GM18526 (cell line): ENCODE data around the gene ZNF536.

ENCODE experiments used
- POLR2A ChIP-seq: IDR thresholded peaks from 3 replicates; pipeline ENCODE4 v1.6.1; 2011; ENCODE audit not compliant: insufficient read length; ENCODE audit errors: extremely low read depth

Gene ZNF536

DNA sequence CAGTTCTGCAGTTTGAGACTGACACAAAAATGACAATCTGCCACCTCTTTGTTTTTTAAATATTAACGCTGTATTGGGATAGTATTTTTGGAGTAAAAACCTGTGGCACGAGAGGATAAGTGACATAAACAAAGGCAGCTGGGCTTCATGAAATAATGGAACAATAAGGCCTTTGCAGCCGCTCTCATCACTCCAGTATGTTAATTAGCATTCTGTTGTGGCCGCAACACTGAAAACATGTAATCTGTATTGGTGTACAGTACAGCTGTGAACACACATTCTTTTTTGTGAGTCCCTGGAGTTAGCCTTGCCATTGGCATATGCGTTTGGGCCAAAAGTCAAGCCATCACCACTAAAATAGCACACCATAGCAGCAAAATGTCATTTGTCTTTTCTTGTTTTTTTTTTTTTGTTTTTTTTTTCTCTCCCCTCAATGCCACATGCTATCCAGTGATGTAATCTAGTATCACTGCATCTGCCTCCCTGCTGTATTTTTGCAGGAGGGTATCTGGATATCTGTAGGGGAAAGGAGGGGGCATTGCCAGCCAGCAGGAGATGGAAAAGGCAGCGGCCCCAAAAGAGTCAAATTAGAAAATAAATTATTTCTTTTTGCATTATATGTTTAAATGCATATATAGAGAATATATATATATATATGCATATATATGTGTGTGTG lies 885 bp upstream of the ZNF536 start:
- TF ChIP-seq POLR2A = no peak

DNA sequence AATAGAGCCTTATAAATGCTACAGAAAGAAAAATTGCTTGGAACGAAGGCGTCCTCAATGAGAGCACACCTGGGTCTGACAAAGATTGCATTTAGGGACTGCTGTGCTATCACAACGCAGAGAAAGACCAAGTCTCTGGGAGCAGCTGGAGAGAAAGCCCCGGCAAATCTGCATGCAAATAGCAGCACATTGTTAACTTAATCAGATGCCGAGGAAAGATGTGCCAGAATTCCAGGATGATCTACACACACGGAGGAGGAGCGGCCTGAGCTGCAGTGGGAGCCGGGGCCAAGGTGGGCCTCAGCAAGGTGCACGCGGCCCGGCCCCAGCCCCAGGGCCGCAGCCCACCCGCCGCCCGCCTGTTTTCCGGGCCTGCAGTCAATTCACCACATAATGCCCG lies 1.4 kb downstream of the ZNF536 start:
- no peak for TF ChIP-seq POLR2A

DNA sequence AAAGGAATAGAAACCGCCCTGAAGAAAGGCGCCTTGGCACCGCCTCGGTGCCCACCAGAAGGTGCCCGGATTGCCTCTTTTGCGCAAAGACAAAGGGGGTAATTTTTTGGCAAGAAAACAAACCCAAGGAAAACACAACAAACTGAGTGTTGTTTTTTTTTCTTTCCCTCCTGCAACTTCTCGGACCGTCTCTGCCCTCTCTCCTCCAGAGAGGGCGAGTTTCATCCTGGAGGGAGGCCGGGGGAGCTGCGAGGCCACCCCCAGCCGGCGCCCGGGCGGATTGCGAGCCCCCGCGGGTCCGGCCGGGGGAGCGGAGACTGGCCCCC lies 2.3 kb downstream of the ZNF536 start:
- no peak for TF ChIP-seq POLR2A

DNA sequence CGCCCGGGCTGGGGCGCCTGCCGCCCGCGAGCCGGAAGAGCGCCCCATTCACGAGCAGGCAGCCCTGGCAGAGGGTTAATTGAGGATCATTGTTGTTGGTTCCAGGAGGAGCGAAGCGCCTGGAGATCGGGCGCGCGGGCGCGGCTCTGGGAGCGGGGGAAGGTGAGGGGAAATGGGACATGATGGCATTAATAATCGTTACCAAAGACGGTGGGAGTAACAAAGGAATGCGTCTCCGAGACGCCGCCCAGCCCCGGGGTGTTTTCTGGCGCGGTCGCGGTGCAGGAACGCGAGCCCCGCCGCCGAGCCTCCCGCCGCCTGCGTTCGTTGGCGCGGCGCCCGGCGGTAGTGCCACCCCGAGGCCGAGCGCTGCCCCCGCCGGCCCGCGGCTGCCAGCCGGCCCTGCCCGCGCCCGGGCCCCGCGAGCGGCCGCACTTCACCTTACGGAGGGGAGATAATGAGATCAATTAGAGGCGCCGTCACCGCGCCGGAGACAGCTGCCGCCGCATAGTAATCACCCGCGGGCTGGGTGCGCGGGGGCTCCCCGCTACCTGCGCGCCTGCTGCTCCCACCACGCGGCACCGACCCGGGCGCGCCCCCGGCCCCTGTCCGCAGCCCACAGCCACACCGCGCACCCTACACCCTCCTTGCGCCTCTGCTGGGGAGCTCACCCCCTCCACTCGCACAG lies 2.8 kb downstream of the ZNF536 start:
- TF ChIP-seq POLR2A = no peak

DNA sequence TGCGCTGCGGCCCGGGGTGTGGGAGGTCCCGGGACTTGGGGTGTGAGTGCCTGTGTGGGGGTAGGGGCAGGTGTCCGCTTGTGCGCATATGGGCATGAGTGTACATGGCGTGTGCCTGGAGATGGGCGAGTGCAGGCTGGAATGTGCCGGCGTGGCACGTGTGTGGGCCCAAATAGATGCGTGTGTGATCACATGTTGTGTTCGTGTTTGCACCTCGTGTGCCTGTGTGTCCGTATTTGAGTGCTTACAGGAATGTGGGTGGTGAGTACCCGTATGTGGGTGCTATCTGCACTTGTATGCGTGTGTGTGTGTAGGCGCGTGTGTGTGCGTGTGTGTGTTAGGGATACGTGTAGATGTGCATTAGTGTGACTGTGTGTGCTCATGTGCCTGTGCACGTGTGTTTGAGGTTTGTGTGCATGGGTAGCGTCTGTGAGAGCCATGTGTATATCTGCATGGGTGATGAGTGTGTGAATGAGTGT lies 3.4 kb downstream of the ZNF536 start:
- no peak for TF ChIP-seq POLR2A

DNA sequence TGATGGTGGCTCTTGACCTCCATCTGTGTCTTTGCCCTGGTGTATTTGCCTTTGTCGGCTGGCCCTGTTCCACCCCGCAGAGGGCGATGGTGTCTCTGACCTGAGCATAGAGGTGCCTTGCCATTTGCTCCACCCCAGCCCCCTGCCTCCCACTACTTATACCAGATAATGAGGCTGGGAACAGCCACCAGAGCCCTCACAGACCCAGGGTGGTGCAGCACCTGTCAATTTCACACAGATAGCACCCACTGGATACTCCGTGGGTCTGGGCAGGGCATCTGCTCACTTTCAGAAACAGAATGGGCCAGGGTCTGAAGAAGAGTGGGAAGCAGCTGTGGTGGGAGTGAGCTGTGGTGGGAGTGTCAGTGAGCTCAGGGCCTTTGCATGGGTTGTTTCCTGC lies 4.1 kb downstream of the ZNF536 start:
- TF ChIP-seq POLR2A = no peak

DNA sequence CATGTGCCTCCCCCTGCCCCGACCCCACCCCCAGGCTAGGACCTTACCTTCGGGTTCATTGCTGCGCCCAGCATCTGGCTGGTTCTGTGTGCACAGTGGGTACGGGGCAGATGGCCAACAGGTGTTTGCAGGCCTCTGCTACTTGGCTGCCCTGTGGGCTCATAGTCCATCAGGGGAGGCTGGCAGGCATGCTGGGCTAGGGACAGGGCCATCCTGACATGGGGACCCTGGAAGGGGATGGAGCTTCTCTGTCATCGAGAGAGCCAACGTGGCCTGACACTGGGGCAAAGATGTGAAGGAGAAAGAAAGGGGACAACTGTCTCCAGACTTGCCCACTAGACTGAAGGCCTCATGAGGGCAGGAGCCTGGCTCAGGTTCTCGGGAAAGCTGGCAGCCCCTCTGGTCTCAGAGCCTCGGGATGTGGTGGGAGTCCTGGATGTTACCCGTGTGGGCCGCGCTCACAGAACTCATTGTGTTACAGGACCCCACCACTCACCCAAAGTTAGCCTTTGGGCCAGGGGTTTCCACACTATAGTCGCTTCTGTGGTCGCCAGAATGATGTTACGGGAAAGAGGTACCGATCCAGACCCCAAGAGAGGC lies 4.7 kb downstream of the ZNF536 start:
- no peak for TF ChIP-seq POLR2A

DNA sequence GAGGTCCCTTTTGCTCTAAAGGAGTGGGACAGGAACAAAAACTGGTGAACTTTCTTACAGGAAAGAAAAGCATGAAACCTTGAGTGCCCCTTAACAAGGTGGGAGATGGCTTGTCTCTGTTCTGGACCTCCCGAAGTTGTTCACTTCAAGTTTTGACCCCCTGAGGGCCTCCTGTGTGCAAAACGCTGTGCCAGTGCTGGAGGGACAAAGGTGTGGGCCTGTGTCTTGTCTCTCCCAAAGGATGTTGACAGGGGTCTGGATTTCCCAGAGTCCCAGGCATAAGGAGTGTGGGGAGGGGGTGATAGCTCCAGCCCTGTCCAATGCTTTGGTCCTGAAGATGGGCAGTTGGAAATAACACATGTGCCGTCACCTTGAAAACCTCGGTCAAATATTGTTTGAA lies 6.5 kb downstream of the ZNF536 start:
- TF ChIP-seq POLR2A = no peak

DNA sequence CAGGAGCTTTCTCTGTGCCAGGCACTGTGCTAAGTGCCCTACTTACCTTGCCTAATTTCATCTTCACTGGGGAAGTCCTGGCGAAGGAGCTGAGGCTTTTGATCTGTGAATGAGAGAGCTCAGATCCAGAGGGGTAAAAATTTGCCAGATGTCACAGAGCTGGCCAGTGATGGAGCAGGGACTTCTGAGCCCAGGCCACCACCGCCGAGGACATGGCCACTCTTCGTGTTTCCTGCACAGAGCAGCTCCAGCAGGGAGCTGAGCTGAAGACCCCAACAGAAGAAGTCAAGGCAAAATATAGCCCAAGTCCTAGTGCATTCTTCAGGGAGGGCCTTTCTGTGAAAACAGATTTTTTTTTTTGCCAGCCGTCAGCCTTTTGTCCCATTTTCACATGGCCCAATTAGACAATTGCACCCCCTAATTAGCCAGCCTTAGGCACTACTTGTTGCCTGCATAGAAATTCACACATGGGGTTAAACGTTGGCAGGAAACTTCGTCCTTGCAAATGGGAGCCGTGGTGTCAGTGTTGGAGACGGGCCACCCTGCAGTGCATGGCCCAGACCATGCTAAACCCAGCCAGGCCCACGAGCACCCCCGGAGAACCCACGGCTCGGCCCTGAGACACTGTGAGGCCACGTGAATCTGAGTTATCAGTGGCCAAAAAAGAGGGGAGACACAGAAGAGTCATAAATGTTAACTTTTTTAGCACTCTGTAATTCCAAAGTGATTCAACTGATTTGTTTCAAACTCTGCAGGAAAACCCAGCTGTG lies 7.8 kb downstream of the ZNF536 start:
- no peak for TF ChIP-seq POLR2A

DNA sequence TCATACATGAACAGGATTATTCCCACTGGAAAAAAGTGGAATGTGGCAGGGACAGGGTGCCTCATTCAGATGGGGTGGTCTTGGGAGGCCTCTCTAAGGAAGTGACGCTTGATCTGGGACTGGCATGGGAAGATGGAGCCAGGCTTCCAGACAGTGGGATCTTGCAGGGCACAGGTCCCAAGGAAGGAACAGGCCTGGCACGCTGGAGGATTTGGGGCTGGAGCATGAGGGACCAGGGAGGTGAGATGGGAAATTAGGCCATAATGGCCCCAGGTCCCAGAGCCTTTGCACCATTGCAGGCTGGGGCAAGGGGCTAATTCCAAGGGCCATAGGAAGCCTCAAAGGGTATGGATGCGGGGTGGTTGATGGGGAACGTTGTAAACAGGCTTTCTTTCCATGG lies 9.2 kb downstream of the ZNF536 start:
- TF ChIP-seq POLR2A = no peak

DNA sequence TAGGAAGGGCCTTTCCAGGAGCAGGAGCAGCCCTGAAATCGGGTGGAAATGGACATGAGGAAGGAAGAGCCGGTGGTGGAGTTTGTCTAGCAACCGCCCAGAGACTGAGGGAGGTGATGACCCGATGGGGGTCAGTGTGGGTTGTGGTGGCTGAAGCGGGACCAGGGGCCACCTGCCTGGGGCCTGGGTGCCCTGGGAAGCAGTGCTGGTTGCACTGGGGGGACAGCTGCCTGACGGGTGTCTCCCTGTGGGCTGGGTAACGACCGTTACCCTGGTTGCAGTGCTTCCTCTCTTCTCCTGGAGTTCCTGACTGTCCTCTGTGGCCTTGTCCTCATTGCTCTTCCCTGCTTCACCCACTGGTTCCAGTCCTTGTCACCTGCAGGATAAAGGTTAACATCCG lies 13.0 kb downstream of the ZNF536 start:
- no peak for TF ChIP-seq POLR2A

DNA sequence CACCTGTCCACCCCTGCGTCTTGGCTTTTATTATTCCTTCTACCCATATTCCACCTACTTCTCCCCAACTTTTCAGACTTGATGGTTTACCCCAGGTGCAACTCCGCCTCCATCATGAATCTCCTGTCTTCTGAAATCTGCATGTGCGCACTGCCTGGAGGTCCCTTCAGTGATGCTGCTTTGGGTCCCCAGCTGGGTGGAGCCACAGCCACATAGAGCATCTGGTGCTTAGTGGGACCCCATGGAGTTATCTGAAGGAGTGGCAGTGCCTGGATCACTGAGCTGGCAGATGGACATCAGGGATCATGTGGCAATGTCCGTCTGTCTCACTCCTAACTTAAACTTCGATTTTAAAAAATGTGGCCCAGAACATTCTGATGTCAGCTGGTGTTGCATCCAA lies 13.5 kb downstream of the ZNF536 start:
- TF ChIP-seq POLR2A = no peak

DNA sequence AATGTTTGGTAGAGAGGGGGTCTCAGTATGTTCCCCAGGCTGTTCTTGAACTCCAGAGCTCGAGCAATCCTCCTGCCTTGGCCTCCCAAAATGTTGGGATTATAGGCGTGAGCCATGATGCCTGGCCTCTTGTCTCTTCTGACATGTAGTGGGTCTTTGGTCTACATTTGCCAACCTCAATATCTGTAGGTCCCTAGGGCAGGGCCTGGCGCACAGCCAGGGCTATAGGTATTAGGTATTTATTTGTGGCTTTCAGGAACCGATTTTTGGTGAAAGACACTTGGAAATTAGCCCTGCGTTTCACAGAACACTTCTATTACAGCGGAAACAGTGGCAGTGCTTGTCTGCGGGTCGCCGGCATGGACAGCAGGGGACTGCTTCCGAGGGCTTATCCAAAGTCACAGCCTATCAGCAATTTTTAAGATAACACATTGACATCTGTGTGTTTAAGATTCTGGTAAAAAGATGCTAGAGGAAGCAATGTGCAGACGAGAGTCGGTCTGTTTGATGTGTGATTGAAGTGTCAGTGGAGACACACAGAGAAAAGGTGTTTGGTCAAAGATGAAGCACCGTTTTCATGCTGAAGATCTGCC lies 14.5 kb downstream of the ZNF536 start:
- no peak for TF ChIP-seq POLR2A

DNA sequence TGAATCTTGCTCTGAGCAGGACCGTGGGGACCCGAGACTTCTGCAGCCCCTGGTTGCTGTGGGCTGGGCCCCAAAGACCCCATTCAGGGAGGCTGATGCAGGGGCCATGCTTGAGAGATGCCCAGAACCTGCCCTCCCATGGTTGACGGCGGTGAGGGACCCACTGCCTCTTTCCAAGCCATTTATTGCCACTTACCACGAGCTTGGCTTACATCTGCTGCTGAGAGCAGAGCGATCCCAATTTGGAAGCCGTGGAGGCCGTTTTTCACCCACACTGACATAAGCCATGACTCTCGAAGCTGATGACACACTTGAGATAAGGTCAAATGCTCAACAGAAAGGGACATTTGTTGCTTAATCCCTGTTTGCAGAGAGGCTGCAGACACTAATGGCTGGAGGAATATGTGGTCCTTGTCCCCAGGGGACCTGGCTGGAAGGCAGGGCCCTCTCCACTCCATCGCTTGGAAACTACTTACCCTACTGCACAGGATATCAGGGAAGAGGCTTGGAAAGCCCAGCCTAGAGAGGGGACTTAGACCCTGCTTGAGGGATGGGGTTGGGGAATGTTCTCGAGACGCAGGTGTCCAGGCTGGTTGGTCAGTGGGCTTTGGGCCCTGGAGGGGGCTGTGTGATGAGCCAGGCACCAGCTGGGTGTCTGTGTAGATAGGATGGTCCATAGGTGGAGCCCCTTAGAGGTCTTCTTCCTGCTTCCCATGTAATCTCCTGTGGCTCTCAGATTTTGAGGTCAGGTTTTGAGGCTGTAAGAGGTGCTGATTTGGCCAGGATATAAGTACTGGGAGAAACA lies 15.3 kb downstream of the ZNF536 start:
- no peak for TF ChIP-seq POLR2A

DNA sequence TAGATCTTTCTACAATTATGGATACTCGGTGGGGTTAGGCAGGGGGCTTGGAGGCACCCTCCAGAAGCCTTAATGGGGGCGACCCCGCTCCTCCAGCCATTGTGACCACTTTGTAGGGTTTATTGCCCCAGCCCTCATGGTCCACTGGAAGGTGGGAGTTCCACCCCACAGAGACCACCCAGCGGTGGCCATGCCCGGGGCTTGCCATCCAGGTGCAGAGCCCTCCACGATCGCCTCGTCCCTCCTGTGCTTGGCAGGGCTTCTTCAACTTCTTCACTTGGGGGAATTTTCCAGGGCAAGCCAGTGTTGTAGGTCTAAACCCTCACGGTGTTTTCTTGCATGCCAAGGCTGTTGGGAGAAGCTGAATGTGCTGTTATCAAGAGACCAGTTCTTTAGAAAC lies 16.1 kb downstream of the ZNF536 start:
- TF ChIP-seq POLR2A = no peak

DNA sequence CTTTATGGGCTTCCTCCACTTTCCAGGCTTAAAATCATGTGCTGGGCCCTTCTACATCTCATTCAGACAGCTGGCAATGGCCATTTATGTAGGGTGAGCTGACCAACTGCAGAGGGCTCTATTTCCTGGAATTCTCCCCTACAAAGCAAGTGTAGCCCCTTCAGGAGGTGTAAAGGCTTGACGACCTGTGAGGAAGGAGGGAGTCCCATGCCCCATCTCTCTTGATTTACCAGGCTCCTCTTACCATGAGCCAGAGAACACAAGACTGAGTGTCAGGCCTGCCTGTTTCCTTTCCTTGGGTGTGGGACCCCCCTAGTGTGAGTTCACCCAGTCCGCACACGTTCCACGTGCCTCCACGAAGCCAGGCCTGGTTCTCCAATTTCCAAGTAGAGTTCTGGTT lies 16.6 kb downstream of the ZNF536 start:
- no peak for TF ChIP-seq POLR2A
